ENCODE measurements around the gene RNU7-1.

Gene RNU7-1

GRCh38 chr12:6938353-6939190 is 5.0 kb upstream of the RNU7-1 start:
- no peak for DNase-seq

GRCh38 chr12:6939191-6939540 is 4.5 kb upstream of the RNU7-1 start:
- DNase-seq, result no peak

GRCh38 chr12:6941267-6941666 is 2.3 kb upstream of the RNU7-1 start:
- DNase-seq, result no peak

GRCh38 chr12:6941782-6942181 is 1.8 kb upstream of the RNU7-1 start:
- no peak for DNase-seq

- no peak for DNase-seq
These were observed 1.3 kb upstream of the RNU7-1 start for GRCh38 chr12:6942331-6942665.

- peak; percentile 83 to 89 for DNase-seq
These were observed 261 bp upstream of the RNU7-1 start for GRCh38 chr12:6943389-6943721.

- DNase-seq, result peak; percentile 76 to 91
These were observed 968 bp downstream of the RNU7-1 start for GRCh38 chr12:6944381-6945186.

- DNase-seq, result no peak
These were observed 2.0 kb downstream of the RNU7-1 start for GRCh38 chr12:6945613-6946012.

- no peak for DNase-seq
These were observed 2.7 kb downstream of the RNU7-1 start for GRCh38 chr12:6946033-6946919.

GRCh38 chr12:6946920-6947374 is 3.3 kb downstream of the RNU7-1 start:
- DNase-seq, result no peak

GRCh38 chr12:6947615-6948014 is 4.0 kb downstream of the RNU7-1 start:
- DNase-seq, result no peak

GRCh38 chr12:6948873-6949594 is 5.4 kb downstream of the RNU7-1 start:
- no peak for DNase-seq

GRCh38 chr12:6950401-6950801 is 6.8 kb downstream of the RNU7-1 start:
- DNase-seq, result no peak

- no peak for DNase-seq
These were observed 7.4 kb downstream of the RNU7-1 start, which contains the start of gene PTPN6 for GRCh38 chr12:6950811-6951540. Gene PTPN6, plus strand, starts transcription at chr12:6951356. Its CDS starts 157 bp downstream, at chr12:6951513.

- no peak for DNase-seq
These were observed 8.0 kb downstream of the RNU7-1 start for GRCh38 chr12:6951551-6952120.

GRCh38 chr12:6952121-6952862 is 8.7 kb downstream of the RNU7-1 start:
- DNase-seq, result no peak

- no peak for DNase-seq
These were observed 9.3 kb downstream of the RNU7-1 start for GRCh38 chr12:6952863-6953441.

GRCh38 chr12:6953442-6954315 is 10.1 kb downstream of the RNU7-1 start:
- peak in 1 of 2 donors; percentile 47 for DNase-seq
